Astrocyte of the hippocampus (primary cell): ENCODE results near the gene CD74.
A peak's percentile ranks its signal among the peaks of the same experiment; 100 is the strongest.

Experiments used
- DNase-seq: peaks from one replicate; pipeline ENCODE4 v3.0.0; 2011; ENCODE audit warnings: low read depth, low spot score

Gene CD74

DNA sequence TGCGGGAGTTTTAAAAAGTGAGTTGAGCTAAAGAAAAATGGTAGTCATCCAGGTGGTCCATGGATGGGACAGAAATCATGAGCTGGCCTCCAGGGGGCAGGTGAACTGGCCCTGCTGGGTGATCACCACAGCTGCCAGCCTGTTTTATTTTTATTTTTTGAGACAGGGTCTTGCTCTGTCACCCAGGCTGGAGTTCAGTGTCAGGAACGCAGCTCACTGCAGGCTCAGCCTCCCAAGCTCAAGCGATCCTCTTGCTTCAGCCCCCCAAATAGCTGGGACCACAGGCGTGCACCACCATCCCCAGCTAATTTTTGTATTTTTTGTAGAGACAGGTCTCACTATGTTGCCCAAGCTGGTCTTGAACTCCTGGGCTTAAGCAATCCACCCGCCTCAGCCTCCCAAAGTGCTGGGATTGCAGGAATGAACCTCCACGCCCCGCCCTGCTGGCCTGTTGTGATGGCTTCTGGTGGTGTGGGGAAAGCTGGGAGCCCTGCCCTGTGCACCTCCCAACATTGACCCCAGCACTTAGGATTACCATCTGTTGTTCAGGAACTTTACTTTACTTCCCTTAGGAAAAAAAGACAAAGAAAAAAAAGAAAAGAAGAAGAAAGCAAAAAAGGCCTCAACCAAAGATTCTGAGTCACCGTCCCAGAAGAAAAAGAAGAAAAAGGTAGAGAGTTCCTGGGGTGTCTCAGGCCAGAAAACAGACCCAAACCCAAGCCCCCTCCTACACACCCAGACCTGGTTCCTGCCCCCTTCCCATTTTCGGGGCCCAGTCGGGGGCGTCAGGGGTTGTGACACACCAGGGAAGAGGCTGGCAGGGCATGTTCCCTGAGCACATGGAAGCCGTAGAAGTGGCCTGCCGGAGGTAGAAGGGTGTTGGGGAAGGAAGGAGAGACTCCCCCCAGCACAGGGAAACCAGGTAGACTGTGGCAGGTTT is 14.7 kb downstream of the CD74 start:
- DNase-seq = no peak

DNA sequence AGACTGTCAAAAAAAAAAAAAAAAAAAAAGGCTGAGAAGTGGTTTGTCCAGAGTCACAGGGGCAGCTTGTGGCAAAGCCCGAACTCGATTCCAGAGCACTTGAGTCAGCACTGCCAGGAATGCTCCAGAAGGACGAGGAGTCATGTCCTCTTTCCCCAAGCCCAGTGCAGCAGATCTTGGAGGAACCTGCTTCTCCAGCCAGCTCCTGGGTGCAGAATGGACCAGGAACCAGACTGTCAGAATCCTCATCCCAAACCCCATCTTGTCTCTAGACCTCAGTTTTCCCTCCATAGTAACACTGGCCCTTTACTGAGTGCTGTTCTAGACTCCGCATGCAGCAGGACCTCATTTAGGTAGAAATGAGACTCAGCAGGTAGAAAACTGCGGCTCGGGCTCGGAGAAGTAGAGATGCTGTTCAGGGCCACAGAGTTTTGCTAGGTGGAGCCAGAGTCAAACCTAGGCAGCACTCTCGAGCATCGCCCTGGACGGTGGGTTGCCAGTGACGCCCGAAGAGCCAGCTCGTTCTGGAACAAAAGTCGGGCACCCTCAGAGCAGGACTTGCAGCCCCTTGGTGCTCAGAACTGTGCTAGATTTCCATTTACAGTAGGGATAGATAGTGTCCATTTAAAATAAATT is 15.4 kb downstream of the CD74 start:
- DNase-seq = no peak

DNA sequence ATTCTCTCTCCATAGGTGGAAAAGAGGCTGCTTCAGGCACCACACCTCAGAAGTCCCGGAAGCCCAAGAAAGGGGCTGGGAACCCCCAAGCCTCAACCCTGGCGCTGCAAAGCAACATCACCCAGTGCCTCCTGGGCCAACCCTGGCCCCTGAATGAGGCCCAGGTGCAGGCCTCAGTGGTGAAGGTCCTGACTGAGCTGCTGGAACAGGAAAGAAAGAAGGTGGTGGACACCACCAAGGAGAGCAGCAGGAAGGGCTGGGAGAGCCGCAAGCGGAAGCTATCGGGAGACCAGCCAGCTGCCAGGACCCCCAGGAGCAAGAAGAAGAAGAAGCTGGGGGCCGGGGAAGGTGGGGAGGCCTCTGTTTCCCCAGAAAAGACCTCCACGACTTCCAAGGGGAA is 16.4 kb downstream of the CD74 start:
- no peak for DNase-seq

DNA sequence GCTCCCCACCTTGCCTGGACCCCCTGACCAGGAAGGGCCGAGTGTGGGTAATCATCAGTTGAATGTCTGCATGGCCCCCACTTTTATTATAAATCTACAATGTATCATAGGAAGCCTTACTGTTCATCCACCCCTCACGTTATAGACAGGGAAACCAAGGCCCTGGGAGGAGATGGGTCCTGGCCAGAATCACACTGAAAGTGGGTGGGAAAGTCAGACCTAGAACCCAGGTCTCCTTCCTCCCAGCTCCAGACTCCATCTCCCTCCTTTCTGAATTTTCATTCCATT is 17.1 kb downstream of the CD74 start:
- no peak for DNase-seq

DNA sequence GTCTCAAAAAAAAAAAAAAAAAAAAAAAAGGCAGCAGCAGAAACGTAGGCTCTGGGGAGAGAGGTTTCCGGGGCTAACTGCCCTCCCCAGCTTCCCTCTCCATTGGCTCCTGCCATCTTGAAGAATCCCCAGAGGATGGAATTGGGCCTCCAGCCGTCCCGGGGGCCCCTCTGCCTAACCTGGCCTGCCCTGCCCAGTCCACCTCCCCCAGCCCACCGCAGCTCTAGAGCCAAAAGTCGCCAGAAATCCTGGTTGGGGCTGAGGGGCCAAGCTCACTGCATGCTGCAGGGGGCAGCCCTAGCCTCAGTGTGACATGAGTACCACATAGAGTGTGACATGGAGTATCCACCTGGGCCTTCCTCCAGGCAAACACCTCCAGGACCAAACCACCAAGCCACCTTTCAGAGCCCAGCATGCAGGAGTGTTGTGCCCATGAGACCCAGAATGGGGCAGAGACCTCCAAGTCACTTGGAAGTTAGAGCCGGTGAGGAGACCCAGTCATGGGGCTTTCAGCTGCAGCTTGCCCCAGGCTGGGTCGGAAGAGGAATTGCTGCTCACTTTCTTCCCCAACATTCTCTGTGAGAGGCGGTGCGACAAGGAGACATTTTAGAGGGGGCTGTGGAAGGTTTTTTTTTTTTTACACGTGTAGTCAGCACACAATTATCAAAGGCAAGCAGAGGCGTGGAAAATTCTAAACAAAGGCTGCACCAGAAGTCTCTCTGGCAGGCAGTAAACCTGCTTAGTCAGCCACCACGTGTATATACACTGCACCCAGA is 17.6 kb downstream of the CD74 start:
- DNase-seq = no peak

DNA sequence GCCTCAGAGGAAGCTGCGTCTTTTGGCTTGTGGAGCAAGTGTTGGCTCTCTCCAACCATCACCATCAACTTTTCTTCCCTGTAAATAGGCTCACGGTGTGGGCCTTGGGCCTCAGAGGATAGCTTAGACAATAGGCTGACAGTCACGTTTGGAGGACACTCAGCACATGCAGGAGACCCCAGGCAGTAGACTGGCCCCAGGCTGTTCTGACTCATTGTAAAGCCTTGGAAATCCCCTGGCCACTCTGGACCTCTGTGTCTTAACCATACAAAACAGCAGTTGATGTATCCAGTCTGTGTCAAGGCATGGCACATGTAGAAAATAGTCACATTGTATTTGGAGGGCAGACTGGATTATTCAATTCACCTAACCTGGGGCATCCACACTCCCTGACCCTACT is 18.6 kb downstream of the CD74 start:
- peak; percentile 52 for DNase-seq

DNA sequence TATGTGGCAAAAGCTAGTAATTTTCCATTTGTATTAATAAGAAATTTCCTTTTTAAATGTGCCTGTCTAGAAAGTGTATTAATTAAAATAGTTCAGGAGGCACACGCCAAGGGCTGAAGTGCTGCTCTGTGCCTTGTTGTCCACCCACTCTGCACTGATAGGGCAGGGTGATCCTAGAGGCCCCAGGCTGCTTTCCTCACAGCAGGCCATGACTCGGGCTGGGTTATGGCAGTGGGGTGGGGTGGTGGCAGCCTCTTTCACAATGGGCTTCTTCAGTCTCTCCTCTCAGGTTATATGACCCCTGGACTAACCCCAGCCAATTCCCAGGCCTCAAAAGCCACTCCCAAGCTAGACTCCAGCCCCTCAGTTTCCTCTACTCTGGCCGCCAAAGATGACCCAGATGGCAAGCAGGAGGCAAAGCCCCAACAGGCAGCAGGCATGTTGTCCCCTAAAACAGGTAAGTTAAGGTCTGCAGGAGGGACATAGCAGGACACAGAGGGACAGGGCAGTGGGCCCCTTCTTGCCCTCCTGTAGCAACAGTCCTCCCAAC is 19.5 kb downstream of the CD74 start:
- DNase-seq = no peak

DNA sequence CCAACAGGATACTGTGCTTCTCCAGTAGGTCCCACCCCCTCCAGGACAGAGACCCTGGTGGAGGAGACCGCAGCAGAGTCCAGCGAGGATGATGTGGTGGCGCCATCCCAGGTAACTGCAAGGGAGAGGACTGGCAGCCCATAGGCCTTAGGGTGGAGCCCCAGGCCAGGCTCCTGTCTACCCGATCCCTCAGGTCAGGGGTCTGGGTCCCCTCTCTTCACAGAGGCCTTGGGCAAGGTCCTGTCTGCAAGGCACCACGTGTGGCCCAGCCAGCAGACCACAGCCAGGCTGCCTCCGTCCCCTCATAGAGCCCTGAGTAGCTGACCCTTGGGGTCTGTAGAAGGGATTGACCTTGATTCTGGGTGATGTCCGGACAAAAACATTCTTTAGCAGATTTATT is 20.0 kb downstream of the CD74 start:
- DNase-seq = no peak

DNA sequence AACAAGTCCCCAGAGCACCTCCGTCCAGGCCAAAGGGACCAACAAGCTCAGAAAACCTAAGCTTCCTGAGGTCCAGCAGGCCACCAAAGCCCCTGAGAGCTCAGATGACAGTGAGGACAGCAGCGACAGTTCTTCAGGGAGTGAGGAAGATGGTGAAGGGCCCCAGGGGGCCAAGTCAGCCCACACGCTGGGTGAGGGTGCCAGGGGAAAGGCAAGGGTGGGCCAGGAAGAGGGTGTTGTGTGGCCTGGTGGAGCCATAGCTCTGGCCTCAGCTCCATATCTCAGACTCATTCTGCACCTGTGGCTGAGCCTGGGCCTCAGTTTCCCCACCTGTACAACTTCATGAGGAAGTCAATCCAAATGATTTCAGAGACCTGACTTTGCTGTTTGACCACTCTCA is 20.7 kb downstream of the CD74 start:
- no peak for DNase-seq

DNA sequence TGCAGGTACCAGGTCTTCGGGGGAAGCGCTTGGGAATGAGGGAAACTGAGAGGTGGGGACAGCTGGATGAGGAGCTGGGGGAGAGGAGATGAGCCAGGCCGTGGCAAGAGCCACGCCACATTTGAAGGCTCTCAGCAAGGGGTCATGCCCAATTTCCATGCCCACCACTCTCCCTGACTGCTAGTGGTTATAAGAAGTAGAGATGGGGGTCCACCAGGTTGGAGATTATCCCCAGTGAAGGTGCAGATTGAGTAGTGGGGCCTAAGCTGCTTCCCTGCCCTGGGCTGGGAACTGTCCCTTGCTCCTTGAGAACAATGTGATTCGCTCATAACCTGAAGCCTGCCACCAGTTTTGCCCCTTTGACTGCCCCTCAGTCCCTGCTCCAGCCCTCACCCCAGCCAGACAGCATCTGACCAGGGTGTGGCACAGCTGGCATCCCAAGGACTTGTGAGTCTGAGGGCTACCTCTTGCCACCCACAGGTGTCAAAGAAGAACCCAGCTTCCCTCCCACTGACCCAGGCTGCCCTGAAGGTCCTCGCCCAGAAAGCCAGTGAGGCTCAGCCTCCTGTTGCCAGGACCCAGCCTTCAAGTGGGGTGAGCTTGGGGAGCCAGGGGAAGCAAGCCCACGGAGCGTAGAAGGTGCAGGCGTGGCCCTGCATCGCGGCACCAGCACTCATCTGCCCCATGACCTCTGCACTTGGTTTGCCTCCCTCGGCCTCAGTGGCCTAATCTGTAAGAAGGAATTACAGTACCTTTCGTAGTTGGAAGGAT is 21.5 kb downstream of the CD74 start:
- DNase-seq = no peak

DNA sequence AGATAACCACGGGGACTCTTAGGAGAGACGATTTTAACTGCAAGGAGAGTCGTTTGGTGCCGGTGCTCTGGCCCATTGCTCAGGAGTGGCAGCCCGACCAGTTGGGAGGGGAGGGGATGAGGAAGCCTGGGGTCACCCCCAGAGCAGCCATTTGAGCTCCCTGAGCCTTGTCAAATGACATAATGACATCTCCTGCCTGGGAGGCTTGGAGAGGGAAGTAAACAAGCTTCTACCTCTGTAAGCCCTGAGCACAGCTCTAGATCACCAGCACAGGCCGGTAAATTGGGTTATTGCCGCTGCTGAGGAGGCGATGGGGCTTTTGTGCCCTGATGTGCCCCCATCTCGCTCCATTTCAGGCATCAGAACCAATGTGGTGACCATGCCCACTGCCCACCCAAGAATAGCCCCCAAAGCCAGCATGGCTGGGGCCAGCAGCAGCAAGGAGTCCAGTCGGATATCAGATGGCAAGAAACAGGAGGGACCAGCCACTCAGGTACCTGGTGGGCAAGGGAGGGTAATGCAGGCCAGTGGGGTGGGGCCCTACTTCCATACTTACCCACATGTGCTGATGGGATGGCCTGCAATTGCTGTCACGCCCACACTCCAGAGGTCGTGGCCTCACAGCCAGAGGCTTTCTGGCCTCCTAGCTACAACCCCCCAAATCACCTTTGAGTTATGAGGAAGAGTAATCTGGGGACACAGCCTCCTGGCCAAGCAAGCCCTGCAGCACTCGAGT is 23.0 kb downstream of the CD74 start:
- no peak for DNase-seq

DNA sequence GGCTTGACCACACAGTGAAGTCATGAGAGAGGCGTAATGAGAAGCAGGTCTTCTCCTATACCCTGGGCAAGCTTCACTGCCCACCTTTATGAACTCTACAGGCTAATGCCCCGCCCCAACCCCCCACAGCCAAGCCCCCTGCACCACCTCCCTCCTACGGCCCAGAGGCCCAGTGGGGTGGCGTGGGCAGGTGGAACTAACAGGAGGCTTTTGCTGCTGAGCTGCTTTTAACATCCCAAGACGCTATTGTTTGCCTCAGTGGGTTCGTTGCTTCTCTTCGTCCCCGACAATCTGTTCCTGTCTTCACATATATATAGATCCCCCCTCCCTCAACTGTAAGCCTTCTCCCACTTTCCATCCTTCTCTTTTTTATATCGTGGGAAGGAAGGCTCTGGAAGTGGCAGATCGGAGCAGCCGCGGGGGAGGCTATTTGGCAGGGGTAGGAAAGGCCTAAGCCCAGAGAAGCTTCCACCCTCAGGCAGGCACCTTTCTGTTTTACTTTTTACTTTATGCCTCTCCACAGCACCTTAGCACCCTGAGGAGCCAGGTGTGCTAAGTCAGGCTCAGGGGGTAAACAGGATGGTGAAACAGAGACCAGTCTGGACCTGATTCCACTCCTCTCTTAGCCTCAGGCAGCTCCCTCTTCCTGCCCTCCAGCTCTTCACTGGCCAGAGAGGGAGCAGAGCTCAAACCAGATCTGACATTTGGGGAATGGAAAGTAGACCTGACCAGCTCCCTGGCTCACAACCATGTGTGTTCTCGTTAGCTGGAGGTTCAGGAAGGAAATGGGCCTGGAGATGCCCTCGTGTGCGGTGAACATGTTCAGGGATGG is 26.5 kb downstream of the CD74 start:
- no peak for DNase-seq

DNA sequence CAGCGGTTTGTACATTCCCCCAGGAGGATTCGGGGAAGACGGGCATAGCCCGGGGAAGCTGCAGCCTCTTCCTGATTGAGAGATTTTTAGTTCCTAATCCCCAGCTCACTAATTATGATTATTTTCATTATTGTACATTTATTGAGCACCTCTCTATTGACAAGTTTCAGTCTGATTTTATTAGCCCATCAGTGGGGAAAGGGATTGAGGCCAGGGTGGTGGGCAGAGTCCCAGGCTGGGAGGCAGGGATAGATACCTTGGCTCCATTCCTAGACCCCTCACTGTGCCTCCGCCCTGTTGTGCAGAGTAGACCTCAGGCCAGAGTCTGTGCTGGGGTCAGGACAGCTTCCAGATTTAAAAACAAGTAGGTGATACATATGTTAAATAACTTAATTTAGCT is 28.0 kb downstream of the CD74 start:
- no peak for DNase-seq

DNA sequence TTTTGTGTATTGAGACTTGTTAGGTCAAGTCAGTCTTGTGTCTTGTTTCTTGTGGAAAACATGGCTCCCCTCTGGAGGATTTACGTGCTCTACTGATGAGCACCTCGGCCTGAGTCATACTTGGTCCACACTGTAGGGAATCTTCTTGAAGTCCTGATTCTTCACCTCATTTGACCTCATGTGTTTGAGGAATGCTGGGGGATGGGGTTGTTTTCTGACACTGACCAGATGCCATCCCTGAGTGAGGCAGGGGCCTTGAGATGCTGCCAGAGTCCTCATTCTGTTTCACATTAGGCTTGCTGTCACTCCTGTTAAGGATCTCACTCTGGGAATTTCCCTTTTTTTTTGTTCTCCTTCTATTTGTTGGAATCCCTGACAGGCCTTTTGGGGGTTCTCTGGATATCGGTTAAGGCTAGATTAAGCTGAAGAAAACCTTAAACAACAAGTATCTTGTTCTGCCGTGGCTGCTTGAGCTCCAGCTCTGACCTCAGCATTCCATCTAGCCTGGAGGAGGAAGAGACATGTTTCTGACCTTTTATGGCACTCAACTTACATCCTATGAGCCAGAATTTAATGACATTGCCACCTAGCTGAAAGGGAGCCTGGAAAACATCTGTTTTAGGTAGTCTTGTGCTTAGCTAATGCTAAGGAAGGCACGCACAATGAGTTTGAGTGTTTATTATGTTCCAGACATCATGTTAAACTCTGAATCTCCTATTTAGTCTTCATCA is 34.6 kb downstream of the CD74 start:
- DNase-seq = peak; percentile 77

DNA sequence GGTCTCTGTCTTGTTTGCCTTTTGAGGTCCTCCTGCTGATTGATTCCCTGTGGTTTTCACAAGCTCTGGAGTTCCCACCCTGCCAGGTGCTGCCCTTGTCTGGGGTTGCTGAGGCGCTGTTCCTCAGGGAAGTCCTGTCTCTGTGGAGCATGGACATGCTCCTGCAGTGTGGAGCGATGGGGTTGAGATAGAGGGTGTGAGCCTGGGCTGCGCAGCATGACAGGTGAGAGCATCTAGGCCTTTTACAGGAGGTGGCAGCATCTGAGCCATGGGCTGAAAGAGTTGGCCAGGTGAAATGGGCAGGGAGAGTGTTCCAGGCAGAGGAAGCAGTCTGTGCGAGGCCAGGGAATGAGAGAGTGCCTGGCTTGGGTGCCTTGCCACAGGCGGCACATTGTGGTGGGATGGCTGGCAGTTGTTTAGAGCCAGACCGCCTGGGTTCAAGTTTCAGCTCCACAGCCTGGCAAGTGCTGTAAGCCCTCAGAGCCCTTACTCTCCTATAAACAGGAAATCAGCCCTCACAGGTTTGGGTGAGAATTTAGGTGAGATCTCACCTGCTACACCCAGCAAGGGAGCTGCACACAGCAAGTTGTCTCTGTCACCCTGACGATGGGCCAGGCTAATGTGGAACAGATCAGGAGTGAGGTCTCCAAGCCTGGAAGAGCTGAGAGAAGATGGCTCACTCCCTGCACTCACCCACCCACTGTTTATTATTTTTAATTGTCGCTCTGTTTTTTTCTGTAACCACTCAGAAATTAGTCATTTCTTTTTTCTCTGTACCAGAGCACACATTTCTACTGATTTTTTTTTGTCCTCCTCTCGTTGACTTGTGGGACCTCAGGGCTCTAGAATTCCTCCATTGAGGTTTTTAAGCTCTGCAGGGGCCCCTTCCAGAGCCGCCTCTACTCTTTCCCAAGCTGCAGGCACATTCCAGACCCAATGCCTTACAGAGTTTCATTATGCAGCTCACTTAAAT is 35.6 kb downstream of the CD74 start:
- DNase-seq = peak; percentile 39

DNA sequence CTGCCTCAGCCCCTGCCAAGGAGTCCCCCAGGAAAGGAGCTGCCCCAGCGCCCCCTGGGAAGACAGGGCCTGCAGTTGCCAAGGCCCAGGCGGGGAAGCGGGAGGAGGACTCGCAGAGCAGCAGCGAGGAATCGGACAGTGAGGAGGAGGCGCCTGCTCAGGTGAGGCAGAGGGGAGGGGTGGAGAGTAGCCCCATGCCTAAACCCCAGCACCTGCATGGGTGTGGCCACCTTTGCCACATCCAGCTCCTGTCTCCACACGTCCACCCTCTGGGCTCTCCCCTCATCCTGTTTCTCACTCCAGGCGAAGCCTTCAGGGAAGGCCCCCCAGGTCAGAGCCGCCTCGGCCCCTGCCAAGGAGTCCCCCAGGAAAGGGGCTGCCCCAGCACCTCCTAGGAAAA is 38.1 kb downstream of the CD74 start:
- DNase-seq = no peak

DNA sequence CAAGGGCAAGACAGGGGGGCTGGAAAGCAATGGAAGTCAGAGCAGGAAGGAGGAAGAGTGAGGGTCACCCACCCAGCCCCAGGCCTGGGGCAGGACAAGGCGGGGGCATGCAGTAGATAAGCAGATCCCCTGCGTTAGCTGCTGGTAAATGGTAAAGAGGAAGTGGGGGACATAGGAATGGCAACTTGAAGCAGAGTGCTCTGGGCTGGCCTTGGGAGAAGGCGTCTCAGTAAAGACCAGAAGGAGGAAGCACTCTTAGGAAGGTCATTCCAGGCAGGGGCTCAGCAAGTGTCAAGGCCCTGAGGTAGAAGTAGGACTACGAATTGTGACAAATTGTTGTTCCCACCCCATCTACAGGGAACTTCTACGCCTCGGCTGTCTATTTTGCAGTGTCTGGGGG is 40.1 kb downstream of the CD74 start:
- no peak for DNase-seq

DNA sequence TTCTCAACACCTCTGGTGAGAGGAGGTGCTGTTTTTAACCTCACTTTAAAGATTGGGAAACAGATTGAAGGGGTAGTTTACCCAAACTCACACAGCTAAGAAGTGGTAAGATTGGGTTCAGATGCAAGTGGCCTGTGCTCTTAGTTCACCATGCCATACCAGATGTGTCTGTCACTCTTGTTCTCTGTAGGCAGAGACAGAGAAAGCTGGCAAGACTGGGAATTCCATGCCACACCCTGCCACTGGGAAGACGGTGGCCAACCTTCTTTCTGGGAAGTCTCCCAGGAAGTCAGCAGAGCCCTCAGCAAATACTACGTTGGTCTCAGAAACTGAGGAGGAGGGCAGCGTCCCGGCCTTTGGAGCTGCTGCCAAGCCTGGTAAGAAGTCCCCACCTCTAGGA is 44.2 kb downstream of the CD74 start:
- DNase-seq = no peak
